ENCODE results near the gene CSF1.
"Not testable (repeated sequence)": the region's sequence is repeated elsewhere in the genome, so short reads cannot be mapped to it uniquely, and the experiment has no call there.

Gene CSF1, protein sequence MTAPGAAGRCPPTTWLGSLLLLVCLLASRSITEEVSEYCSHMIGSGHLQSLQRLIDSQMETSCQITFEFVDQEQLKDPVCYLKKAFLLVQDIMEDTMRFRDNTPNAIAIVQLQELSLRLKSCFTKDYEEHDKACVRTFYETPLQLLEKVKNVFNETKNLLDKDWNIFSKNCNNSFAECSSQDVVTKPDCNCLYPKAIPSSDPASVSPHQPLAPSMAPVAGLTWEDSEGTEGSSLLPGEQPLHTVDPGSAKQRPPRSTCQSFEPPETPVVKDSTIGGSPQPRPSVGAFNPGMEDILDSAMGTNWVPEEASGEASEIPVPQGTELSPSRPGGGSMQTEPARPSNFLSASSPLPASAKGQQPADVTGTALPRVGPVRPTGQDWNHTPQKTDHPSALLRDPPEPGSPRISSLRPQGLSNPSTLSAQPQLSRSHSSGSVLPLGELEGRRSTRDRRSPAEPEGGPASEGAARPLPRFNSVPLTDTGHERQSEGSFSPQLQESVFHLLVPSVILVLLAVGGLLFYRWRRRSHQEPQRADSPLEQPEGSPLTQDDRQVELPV

DNA sequence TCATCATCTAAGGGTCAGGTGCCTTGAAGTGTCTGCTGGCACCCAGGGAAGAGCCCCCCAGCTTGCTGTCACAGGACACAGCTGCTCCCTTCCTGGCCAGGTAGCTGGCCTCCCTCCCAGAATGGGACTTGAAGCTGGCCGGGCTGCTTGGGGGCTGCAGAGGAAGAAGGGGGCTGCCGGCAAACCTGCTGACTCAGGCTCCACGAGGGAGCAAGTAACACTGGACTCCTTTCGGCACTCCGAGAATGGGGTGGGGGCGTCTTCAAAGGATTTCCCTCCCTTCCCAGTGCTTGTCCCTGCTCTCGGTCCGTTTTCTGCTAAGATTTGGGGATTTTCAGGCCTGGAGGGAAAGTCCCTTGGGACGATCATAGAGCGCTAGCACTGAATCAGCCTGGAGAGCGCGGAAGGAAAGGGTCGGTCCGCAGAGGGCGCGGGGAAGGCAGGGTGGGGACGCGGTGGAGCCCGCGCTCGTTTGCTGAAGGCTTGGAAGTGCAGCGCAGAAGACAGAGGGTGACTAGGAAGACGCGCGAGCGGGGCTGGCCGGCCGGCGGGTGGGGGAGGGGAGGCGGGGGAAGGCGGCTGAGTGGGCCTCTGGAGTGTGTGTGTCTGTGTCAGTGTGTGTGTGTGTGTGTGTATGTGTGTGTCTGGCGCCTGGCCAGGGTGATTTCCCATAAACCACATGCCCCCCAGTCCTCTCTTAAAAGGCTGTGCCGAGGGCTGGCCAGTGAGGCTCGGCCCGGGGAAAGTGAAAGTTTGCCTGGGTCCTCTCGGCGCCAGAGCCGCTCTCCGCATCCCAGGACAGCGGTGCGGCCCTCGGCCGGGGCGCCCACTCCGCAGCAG, at the start of gene CSF1:
Gene CSF1, plus strand, starts transcription at position 727 of the 840 bp plus-strand sequence. CDS start 175 bp downstream, outside the sequence.
- H3K27ac ChIP-seq: peak within 1 kb of the TSS; percentile 27
- no peak for TF ChIP-seq ZFX (IDR thresholded peaks at IDR 0.05)
- TF ChIP-seq, protein P1, sequence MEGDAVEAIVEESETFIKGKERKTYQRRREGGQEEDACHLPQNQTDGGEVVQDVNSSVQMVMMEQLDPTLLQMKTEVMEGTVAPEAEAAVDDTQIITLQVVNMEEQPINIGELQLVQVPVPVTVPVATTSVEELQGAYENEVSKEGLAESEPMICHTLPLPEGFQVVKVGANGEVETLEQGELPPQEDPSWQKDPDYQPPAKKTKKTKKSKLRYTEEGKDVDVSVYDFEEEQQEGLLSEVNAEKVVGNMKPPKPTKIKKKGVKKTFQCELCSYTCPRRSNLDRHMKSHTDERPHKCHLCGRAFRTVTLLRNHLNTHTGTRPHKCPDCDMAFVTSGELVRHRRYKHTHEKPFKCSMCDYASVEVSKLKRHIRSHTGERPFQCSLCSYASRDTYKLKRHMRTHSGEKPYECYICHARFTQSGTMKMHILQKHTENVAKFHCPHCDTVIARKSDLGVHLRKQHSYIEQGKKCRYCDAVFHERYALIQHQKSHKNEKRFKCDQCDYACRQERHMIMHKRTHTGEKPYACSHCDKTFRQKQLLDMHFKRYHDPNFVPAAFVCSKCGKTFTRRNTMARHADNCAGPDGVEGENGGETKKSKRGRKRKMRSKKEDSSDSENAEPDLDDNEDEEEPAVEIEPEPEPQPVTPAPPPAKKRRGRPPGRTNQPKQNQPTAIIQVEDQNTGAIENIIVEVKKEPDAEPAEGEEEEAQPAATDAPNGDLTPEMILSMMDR (conservative IDR thresholded peaks at IDR 0.05): no peak

DNA sequence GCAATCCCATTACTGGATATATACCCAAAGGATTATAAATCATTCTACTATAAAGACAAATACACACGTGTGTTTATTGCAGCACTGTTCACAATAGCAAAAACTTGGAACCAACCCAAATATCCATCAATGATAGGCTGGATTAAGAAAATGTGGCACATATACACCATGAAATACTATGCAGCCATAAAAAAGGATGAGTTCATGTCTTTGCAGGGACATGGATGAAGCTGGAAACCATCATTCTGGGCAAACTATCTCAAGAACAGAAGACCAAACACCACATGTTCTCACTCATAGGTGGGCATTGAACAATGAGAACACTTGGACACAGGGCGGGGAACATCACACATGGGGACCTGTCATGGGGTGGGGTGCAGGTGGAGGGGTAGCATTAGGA, 49.0 kb upstream of the CSF1 start:
- H3K27ac ChIP-seq: not testable (repeated sequence)

DNA sequence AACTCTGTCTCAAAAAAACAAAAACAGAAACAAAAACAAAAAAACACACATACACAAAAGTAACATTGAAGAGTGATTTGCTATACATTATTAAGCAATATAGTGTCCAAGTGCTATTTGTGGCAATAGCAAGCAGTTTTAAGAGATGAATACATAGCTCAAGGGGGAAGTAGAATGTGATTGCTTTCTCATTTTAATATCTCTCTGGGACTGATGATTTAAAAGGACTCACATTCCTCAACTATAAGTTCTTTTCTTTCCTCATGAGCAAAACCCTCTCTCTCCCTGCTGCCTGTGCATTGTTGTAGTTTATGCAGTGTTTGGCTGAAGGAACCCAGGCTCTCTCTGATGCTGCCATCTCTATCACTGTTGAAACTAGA, 47.0 kb upstream of the CSF1 start:
- no peak for TF ChIP-seq ZFX (IDR thresholded peaks at IDR 0.05)
- TF ChIP-seq, protein P1 (conservative IDR thresholded peaks at IDR 0.05): no peak
- no peak overlapping the region for H3K27ac ChIP-seq

DNA sequence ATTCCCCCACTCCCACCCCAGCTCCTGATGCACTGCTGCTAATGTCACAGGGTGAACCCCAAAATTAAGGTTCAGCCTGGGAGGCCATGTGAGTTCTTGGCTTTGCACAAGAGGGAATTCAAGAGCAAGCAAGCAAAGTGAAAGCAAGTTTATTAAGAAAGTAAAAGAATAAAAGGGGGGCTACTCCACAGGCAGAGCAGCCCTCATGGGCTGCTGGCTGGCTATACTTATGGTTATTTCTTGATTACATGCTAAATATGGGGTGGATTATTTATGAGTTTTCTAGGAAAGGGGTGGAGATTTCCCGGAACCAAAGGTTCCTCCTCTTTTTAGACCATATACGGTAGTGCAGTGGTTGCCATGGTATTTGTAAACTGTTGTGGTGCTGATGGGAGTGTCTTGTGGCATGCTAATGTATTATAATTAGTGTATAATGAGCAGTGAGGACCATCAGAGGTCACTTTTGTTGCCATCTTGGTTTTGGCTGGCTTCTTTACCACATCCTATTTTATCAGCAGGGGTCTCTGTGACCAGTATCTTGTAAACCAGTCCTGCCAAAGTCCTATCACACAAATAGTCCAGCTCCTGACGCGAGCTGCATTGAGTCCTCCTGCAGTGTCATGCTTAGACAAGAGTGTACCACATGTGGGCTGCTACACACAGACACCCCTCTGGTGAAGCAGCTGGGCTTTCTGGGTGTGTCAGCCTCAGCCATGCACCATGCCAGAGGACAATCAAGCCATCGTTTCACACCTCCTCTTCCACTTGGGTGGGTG, 46.4 kb upstream of the CSF1 start:
- TF ChIP-seq, protein P1 (conservative IDR thresholded peaks at IDR 0.05): no peak
- TF ChIP-seq ZFX (IDR thresholded peaks at IDR 0.05): no peak
- H3K27ac ChIP-seq: no peak overlapping the region

DNA sequence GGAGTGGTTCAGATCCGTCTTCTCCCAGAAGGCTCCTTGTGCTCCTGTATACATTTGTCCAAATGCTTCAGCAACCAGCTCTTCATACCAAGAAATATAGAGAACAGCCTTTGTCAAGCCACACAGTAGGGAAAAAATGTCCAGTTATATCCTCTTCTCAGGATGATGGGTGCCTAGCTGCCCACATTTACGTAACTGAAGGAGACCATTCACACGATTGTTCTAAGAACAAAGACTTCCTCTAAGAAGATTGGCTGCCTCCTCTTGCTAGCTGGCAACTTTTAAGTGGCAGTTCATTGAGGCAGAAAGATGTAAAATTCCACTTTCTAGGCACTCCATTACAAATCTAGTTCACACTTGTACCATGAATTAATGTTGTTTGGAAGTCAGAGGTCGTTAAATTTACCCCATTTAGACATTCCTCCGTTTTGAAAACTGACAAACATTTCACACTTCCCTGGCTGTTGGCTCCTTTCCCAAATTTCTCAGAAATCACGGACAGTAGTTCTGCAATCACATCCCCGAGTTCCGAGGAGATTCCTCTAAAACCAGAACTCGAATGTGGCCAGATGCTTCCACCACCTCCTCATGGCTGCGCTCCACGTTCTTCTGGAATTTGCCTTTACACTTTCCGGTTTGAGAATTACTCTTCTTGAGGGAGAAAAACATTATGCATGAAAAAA, 45.6 kb upstream of the CSF1 start:
- TF ChIP-seq ZFX (IDR thresholded peaks at IDR 0.05): no peak
- TF ChIP-seq, protein P1 (conservative IDR thresholded peaks at IDR 0.05): no peak
- H3K27ac ChIP-seq: no peak overlapping the region

DNA sequence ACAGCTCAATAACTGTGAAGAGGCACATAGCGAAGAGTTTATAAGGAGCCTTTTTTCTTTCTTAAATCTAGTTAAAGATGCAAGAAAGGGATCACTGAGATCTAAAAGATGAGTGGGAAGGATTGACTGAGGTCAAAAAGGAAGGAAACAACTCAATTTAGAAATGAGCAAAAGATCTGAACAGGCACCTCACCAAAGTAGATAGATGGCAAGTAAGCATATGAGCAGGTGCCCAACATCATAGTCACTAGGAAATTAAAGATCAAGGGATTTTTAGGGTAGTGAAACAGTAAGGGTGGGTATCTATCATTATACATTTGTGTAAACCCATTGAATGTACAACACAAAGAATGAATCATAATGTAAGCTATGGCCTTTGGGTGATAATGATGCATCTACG, 44.6 kb upstream of the CSF1 start:
- no peak overlapping the region for H3K27ac ChIP-seq
- TF ChIP-seq, protein P1 (conservative IDR thresholded peaks at IDR 0.05): no peak
- TF ChIP-seq ZFX (IDR thresholded peaks at IDR 0.05): no peak
